Central memory CD8-positive, alpha-beta T cell (primary cell): ENCODE measurements around the gene HMGN3.

Experiments used
- ATAC-seq: fragments of 150-1000 bp; cut with Tn5 transposase; replicated peaks from 2 replicates; pipeline ENCODE4 v1.10.0; 2022; ENCODE audit warnings: mild to moderate bottlenecking, moderate FRiP score, moderate number of reproducible peaks; ENCODE audit not compliant: poor library complexity, severe bottlenecking; ENCODE audit errors: extremely low read depth
- DNase-seq, 2 donors: peaks; one replicate each; pipeline ENCODE4 v3.0.0; 2021; ENCODE audit warnings: low spot score in 2 of 2
- H3K27ac Mint-ChIP-seq: one replicate; pipeline ENCODE4 v1.8.0; 2022; ENCODE audit warnings: low read depth, mild to moderate bottlenecking, moderate library complexity, mixed read lengths
- H3K27me3 Mint-ChIP-seq: one replicate; pipeline ENCODE4 v1.8.0; 2022; ENCODE audit warnings: mixed read lengths
- H3K36me3 Mint-ChIP-seq: one replicate; pipeline ENCODE4 v1.8.0; 2022; ENCODE audit warnings: mild to moderate bottlenecking, moderate library complexity, mixed read lengths; ENCODE audit not compliant: insufficient read depth
- H3K4me1 Mint-ChIP-seq: one replicate; pipeline ENCODE4 v1.8.0; 2022; ENCODE audit warnings: mixed read lengths
- H3K4me3 Mint-ChIP-seq: one replicate; pipeline ENCODE4 v1.8.0; 2022; ENCODE audit warnings: mild to moderate bottlenecking, moderate library complexity, mixed read lengths
- H3K9me3 Mint-ChIP-seq: one replicate; pipeline ENCODE4 v1.8.0; 2022; ENCODE audit warnings: mixed read lengths

The HMGN3 gene

DNA sequence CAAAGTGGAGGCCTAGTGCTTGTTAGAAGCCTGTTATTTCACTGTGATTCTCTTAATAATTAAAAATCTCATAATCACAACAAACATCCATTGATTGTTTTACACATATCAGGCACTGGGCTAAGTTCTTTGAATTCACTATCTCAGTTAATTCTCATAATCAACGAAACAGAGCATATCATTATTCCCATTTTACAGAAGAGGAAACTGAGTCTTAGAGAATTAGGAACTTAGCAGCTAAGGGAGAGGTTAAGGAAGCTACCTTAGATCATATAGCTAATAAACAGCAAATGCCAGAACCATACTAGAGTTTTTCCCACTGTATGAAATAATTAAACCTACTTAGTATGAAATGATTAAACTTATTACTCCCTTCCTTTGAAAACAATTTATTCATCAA lies 7.0 kb downstream of the HMGN3 start:
- Mint-ChIP-seq H3K9me3 (no peaks in the 10 kb centered on the region), H3K36me3 (no peaks in the 10 kb centered on the region), H3K27ac (no peak overlapping the region), H3K27me3 (no peaks in the 10 kb centered on the region), H3K4me3 (no peak overlapping the region), H3K4me1 (peaks cover 18% of the 10 kb centered on the region)
- ATAC-seq: no peak
- no peak for DNase-seq

DNA sequence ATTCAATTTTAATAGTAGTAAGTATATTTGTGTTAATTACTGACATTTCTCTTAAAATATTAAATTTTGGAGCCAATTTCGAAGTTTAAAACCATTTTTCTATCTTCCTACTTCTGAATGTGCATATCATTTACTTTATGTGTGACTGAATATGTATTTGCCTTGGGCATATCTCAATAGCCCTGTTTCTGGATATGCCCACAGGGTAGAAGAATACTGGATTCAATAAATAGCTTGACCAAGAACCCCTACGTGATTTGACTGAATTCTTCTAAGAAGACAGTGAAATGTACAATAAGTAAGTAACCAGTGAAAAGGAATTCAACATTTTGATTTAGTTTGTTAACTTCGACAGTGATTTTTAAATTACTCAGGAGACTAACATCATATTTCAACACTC lies 7.8 kb downstream of the HMGN3 start:
- Mint-ChIP-seq H3K27me3 (no peaks in the 10 kb centered on the region), H3K27ac (no peak overlapping the region), H3K36me3 (no peaks in the 10 kb centered on the region), H3K4me1 (peaks cover 13% of the 10 kb centered on the region), H3K9me3 (no peaks in the 10 kb centered on the region), H3K4me3 (no peak overlapping the region)
- ATAC-seq (no peak), DNase-seq (no peak)

DNA sequence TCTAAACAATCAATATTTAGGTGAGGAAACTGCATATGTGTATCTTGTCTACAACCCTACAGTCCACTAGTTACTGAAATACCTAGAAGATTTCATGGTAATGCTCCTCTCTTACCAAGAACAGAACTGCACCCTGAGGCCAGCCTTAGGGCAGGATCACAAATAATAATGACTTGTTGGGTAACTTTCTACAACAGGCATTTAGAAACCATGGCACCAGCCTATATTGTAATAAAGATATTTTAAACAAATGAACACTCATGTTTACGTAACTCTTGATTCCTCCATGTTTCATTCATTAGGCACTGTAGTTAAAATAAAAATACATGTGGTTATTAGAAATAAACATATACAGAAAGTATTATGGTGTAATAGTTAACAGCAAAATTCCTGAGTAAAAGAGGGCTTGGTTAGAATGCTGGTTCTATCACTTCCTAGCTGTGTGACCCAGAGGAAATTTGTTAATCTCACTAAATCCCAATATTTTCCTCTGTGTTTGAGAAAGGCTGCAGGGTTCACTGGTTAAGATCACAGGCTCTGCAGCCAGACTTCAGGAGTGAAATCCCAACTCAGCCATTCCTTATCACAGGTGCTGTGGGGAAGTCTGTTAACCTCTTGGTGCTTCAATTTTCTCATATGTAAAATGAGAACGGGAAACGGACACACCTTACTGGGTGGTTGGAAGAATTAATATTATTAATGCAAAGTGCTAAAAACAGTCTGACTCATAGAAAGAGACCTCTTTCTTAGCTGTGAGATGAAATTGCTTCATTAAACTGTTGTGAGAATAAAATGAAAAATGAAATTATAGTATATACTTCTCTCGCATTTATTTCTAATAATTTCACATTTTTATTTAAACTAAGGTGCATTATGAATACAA lies 8.5 kb downstream of the HMGN3 start:
- Mint-ChIP-seq H3K27me3 (no peaks in the 10 kb centered on the region), H3K9me3 (no peaks in the 10 kb centered on the region)

DNA sequence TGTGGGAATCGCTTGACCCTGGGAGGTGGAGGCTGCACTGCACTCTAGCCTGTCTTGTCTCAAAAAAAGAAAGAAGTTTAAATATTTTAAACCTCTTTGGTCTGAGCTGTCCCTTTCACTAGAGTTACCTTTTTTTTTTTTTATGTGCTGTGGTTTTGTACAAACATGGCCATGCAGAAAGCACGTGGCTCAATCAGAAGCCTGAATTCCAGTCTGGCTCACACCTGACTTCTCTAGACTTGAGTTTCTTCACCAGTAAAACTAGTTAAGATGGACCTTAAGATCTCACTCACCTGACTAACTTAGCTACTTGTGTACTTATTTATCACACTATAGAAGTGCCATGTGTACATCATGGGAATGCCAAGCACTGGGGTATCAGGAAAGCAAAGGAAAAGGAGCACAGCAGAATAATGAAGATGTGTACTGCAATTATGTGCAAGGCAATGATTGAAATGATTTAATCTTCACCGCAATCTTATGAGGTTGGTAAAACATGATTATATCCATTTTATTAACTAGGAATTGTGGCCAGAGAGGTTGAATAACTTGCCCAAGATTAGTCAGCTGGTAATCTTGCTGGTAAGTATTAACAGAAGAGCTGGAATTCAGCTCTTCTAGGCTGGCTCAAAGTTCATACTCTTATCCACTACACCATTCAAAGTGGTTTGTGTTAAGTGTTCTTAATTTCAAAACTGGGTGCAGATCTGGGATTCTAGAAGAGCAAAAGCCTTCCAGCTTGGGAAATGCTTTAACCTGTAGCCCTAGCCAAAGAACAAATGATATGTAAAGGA lies 10.7 kb downstream of the HMGN3 start:
- DNase-seq (no peak), ATAC-seq (no peak)
- no peaks in the 10 kb centered on the region for H3K9me3 Mint-ChIP-seq
- no peaks in the 10 kb centered on the region for H3K27me3 Mint-ChIP-seq
- H3K4me3 Mint-ChIP-seq: no peak overlapping the region
- H3K4me1 Mint-ChIP-seq: peaks cover 11% of the 10 kb centered on the region
- no peak overlapping the region for H3K27ac Mint-ChIP-seq
- no peaks in the 10 kb centered on the region for H3K36me3 Mint-ChIP-seq

More for the DNA sequence above, 8.5 kb downstream of the HMGN3 start:
- ATAC-seq (no peak), DNase-seq (no peak)
- H3K4me3 Mint-ChIP-seq: no peak overlapping the region
- no peak overlapping the region for H3K27ac Mint-ChIP-seq
- peaks cover 11% of the 10 kb centered on the region for H3K4me1 Mint-ChIP-seq
- H3K36me3 Mint-ChIP-seq: no peaks in the 10 kb centered on the region

DNA sequence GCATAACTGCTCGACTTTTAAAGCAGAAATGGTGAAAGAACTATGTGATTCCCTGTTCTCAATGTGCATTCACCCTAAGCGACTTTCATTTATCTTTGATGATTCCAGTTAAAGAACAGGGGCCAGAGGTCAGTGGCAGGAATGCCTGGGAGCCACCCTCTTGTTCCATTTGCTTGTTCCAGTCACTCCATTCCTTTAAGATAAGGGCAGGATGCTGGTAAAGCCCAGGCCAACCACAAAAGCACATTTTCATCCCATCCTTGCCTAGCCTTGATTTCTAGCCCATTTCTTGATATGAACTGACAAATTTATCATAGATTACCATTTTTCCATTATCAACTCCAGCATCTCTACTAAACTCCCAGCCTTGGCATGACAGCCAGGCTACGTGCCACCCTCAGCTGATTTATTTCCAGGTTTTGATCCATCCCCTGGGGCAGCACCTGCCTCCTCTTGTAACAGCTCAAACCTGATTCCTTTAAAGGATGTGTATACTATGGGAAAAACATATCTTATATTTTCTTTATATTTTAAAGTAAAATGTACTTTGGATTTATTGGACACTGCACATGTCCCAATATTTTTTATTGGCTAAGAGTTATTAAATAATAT lies 19.2 kb downstream of the HMGN3 start:
- Mint-ChIP-seq H3K4me1 (peaks cover 12% of the 10 kb centered on the region), H3K9me3 (no peaks in the 10 kb centered on the region), H3K4me3 (no peak overlapping the region), H3K27me3 (no peaks in the 10 kb centered on the region), H3K36me3 (peaks cover 4% of the 10 kb centered on the region), H3K27ac (no peak overlapping the region)
- ATAC-seq (no peak), DNase-seq (no peak)

DNA sequence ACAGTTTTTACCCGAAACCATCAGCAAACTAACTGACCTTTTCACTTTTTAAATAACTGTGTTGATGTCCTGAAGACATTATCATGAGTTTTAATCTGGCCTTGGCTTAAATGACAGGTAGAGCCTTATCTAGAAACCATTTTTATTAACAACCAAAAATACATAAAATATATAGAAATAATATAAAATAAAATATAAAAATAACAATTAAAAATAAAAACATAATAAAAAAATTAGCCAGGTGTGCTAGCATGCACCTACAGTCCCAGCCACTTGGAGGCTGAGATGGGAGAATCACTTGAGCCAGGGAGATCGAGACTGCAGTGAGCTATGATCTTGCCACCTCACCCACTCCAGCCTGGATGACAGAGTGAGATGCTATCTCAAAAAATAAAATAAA lies 21.6 kb downstream of the HMGN3 start:
- peaks cover 12% of the 10 kb centered on the region for H3K4me1 Mint-ChIP-seq
- H3K27ac Mint-ChIP-seq: no peak overlapping the region
- no peak for DNase-seq
- peaks cover 6% of the 10 kb centered on the region for H3K36me3 Mint-ChIP-seq
- no peak for ATAC-seq
- H3K9me3 Mint-ChIP-seq: no peaks in the 10 kb centered on the region
- H3K27me3 Mint-ChIP-seq: no peaks in the 10 kb centered on the region
- H3K4me3 Mint-ChIP-seq: no peak overlapping the region

DNA sequence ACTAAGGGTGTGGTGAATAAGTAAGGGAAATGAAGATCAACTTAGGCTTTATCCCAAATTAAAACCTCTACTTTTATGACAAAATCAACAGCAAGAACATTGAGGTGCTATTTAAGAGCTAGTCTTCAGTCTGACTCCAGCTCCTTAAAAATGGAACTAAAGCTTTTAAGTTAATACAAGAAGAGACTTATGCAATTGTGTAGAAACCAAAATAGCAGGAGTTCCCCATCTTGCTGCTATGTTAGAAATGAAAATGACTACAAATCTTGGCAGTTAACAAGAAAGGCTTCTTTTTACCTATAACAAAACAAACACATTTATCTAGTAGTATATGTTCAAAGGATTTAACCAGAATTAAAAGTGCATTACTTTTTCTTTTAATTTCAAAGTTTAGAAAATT lies 25.7 kb downstream of the HMGN3 start:
- DNase-seq: no peak
- peaks cover 9% of the 10 kb centered on the region for H3K4me1 Mint-ChIP-seq
- H3K4me3 Mint-ChIP-seq: no peak overlapping the region
- ATAC-seq: no peak
- H3K27me3 Mint-ChIP-seq: no peaks in the 10 kb centered on the region
- no peak overlapping the region for H3K27ac Mint-ChIP-seq
- H3K36me3 Mint-ChIP-seq: peaks cover 23% of the 10 kb centered on the region
- H3K9me3 Mint-ChIP-seq: no peaks in the 10 kb centered on the region

DNA sequence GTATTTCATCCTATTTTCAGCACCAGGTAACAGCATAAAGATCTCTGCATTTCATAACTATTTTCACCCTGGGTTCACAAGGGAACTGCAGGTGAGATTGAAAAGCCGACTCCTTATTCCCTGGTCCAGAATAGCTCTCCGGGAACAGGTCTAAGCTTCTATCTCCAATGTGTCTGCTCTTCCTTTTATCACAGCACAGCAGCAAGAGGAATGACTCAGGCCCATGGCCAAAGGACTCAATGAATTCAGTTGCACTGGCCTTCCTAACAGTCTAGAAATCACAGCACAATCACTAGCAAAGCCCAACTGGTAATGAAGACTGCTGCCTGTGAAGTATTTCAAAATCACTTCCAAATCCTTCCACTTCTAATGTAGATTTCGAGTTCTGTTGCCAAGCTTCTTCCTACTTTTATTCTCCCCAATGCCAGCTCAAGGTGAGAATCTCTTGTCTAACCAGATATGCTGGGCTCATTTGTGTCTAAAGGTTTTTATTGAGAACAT lies 30.7 kb downstream of the HMGN3 start:
- no peaks in the 10 kb centered on the region for H3K27me3 Mint-ChIP-seq
- DNase-seq: no peak
- H3K9me3 Mint-ChIP-seq: no peaks in the 10 kb centered on the region
- ATAC-seq: no peak
- peak overlapping the region; percentile 47 for H3K27ac Mint-ChIP-seq
- peaks cover 19% of the 10 kb centered on the region for H3K36me3 Mint-ChIP-seq
- no peak overlapping the region for H3K4me3 Mint-ChIP-seq
- H3K4me1 Mint-ChIP-seq: peaks cover 10% of the 10 kb centered on the region

DNA sequence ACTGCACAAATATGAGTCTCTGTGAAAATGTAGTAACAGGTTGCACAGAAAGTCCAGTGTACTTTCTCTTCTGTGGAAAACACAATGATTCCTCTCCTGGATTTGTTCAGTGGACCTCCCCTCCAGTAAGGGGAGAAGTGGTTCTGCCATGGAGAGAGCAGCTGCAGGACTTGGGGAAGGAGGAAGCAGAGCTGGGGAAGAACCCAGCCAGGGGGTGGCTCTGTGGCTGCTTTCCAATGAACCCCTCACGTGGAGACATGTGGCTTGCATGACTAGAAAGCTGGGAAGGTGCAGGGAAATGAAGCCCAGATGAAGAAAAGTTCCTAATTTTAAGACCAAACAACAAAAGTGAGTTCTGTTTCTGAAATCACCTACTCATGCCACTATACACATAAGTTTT lies 31.9 kb downstream of the HMGN3 start:
- Mint-ChIP-seq H3K4me3 (no peak overlapping the region), H3K4me1 (peaks cover 10% of the 10 kb centered on the region), H3K9me3 (no peaks in the 10 kb centered on the region), H3K27ac (no peak overlapping the region), H3K27me3 (no peaks in the 10 kb centered on the region), H3K36me3 (peaks cover 19% of the 10 kb centered on the region)
- no peak for DNase-seq
- no peak for ATAC-seq

DNA sequence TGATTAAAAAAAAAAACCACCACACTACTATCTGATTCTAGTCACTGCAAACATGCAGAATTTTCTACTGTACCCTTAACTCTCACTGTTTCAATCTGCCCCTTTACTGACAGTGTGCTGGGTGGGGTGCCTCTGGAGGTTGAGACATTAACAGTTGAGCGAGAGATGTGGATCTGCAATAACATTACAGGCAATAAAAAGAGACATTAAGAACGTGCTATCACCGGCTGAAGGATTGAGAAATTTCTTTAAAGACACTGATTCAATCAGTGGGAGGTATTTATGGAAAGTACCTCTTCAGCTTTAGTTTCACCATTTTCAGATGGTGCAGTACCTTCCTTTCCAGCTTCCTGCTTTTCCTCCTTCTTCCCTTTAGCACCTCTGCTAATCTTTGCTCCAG lies 32.5 kb downstream of the HMGN3 start:
- no peaks in the 10 kb centered on the region for H3K27me3 Mint-ChIP-seq
- no peak overlapping the region for H3K4me3 Mint-ChIP-seq
- H3K9me3 Mint-ChIP-seq: no peaks in the 10 kb centered on the region

DNA sequence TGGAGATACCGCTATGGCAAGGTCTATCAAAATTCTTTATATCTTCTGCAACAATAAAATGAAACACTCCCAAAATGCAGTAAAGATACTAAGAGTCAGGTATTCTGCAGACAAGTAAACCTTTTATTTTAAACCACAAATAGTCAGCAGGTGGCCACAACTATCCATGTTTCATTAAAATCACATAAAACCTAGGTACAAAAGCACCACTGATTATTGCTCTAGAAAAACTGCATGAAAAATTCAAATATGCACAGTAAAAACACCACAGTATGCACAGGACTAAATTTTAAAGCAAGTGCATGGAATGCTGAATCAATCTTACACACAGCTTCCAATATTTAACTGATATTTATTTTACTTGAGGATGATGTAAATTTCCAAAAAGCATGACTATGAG lies 33.3 kb downstream of the HMGN3 start:
- no peaks in the 10 kb centered on the region for H3K9me3 Mint-ChIP-seq
- DNase-seq (no peak), ATAC-seq (no peak)
- H3K36me3 Mint-ChIP-seq: peaks cover 13% of the 10 kb centered on the region
- no peaks in the 10 kb centered on the region for H3K27me3 Mint-ChIP-seq
- no peak overlapping the region for H3K4me3 Mint-ChIP-seq
- peaks cover 7% of the 10 kb centered on the region for H3K4me1 Mint-ChIP-seq
- no peak overlapping the region for H3K27ac Mint-ChIP-seq

More for the DNA sequence above, 32.5 kb downstream of the HMGN3 start:
- DNase-seq: no peak
- ATAC-seq: no peak
- Mint-ChIP-seq H3K36me3 (peaks cover 16% of the 10 kb centered on the region), H3K27ac (no peak overlapping the region), H3K4me1 (peaks cover 10% of the 10 kb centered on the region)

DNA sequence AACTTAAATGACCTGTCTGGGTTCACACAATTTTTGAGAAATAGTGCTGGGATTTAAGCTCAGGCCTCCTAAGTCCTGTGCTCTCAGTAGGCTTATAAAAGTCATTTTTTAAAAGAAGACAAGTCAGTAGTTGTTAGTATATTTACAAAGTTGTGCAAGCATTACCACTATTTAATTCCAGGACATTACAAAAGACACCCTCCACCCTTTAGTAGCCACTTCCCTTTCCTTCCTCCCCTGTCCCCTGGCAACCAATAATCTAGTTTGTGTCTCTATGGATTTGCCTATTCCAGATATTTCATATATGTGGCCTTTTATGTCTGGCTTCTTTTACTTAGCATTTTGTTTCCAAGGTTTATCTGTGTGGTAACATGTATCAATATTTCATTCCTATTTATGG lies 37.6 kb downstream of the HMGN3 start:
- no peaks in the 10 kb centered on the region for H3K4me1 Mint-ChIP-seq
- peaks cover 2% of the 10 kb centered on the region for H3K36me3 Mint-ChIP-seq
- H3K4me3 Mint-ChIP-seq: no peak overlapping the region
- peaks cover 11% of the 10 kb centered on the region for H3K9me3 Mint-ChIP-seq
- no peak for ATAC-seq
- DNase-seq: no peak
- H3K27ac Mint-ChIP-seq: no peak overlapping the region
- no peaks in the 10 kb centered on the region for H3K27me3 Mint-ChIP-seq
